Activated naive CD8-positive, alpha-beta T cell treated with anti-CD3 and anti-CD28 coated beads for 36 hours (primary cell): ENCODE data around the gene PFDN5. TPM values are rescaled to one million over a fixed set of nuclear protein-coding genes. Genes with fewer than 3 reads are reported as not detected.

Source experiments
- DNase-seq: peaks from one replicate; pipeline ENCODE4 v3.0.0; 2021
- H3K27ac Mint-ChIP-seq: one replicate; pipeline ENCODE4 v1.8.0; 2022; ENCODE audit warnings: mild to moderate bottlenecking, moderate library complexity, mixed read lengths
- H3K27me3 Mint-ChIP-seq: one replicate; pipeline ENCODE4 v1.8.0; 2022; ENCODE audit warnings: mild to moderate bottlenecking, mixed read lengths
- H3K36me3 Mint-ChIP-seq: one replicate; pipeline ENCODE4 v1.8.0; 2021; ENCODE audit warnings: mild to moderate bottlenecking, mixed read lengths
- H3K4me1 Mint-ChIP-seq: one replicate; pipeline ENCODE4 v1.8.0; 2021; ENCODE audit warnings: mixed read lengths
- H3K4me3 Mint-ChIP-seq: one replicate; pipeline ENCODE4 v1.8.0; 2022; ENCODE audit warnings: mild to moderate bottlenecking, moderate library complexity, mixed read lengths
- H3K9me3 Mint-ChIP-seq: one replicate; pipeline ENCODE4 v1.8.0; 2022; ENCODE audit warnings: mixed read lengths
- total RNA-seq, 2 experiments: library from RNA; stranded (reverse); gene quantifications; one replicate each; pipeline ENCODE4 v1.2.3, GENCODE V29; 2021

Gene PFDN5
- total RNA-seq, 2 experiments from 2014 or later = 309 to 321 TPM

DNA sequence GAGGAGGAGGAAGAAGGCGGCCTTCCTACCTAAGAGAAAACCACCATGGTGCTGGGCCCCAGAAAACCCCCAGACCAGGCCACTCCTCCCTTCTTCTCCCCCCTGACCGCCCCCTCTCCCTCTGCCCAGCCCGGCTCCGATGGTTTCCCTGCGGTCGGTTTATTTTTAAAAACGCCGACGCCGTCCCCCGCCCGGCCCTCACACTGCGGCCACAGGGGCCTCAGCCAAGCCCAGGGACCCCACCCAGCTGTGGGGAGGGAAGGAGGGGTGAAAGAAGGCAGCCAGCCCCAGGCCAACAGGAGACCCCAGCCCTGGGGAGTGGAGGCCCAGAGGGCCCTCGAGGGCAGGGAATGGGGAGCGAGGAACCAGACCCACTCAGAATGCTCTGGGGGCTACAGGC lies 37.4 kb downstream of the PFDN5 start:
- Mint-ChIP-seq H3K27ac (no peak overlapping the region), H3K9me3 (no peaks in the 10 kb centered on the region), H3K27me3 (peaks cover 40% of the 10 kb centered on the region), H3K36me3 (no peaks in the 10 kb centered on the region), H3K4me1 (peaks cover 4% of the 10 kb centered on the region), H3K4me3 (no peak overlapping the region)
- no peak for DNase-seq

DNA sequence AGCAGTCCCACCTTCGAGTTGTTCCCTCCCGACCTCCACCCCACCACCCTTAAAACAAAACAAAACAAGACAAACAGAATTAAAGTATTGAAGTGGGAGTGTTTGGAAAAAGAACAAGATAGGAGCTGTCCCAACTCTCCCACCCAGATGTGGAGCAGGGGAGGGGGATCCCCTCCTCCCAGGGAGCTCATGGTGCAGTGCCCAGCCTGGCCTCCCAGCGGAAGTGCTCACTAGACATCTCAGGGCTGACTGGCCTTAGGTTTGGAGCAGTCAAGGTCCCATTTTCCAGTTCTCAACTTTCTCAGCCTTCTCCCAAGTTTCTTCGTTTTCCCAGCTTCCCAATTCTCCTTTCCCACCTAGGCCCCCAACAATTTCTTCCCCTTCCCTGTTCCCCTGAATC lies 37.9 kb downstream of the PFDN5 start:
- no peaks in the 10 kb centered on the region for H3K9me3 Mint-ChIP-seq
- no peak for DNase-seq
- H3K4me3 Mint-ChIP-seq = no peak overlapping the region
- H3K36me3 Mint-ChIP-seq = no peaks in the 10 kb centered on the region
- peaks cover 46% of the 10 kb centered on the region for H3K27me3 Mint-ChIP-seq
- H3K27ac Mint-ChIP-seq = no peak overlapping the region
- peaks cover 6% of the 10 kb centered on the region for H3K4me1 Mint-ChIP-seq

DNA sequence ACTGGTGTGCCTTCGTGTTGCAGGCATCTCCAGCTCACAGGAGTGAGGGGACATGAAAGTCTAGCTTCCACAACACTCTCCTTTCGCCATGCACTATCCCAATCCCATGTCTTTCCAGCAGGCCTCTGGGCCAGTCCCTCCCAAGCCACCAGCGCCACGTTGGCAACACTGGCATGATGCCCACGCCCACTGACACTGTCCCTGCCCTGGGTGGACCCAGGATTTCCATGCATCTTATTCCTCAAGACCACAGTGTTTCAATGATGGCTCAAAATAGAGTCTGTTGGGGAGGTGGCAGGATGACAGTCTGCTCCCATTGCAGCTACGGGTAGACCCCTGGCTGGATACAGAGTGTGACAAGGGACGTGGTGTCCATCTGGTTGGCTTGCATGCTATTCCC lies 38.5 kb downstream of the PFDN5 start:
- no peak overlapping the region for H3K4me3 Mint-ChIP-seq
- no peak for DNase-seq
- no peak overlapping the region for H3K27ac Mint-ChIP-seq
- H3K36me3 Mint-ChIP-seq = no peaks in the 10 kb centered on the region
- peaks cover 8% of the 10 kb centered on the region for H3K4me1 Mint-ChIP-seq
- peaks cover 49% of the 10 kb centered on the region for H3K27me3 Mint-ChIP-seq
- H3K9me3 Mint-ChIP-seq = no peaks in the 10 kb centered on the region

DNA sequence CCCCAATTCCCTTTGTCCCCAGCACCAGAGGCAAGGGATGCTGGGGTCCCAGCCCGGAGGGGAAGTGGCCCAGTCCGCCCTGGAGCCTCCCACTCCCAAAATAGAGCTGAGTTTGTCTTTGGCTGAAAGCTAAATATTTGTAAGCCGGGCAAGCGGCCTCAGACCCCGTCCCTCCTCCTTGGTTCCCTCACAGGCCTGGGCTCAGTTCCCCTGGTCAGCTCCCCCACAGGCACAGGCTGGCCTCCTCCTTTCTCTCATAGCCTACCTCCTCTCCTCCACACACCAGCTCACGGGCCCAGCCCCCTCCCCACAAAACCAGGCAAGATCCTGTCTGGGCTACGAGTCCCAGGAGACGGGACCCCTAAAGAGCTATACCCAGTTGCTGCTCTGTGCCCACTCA lies 39.5 kb downstream of the PFDN5 start:
- H3K4me1 Mint-ChIP-seq = peaks cover 8% of the 10 kb centered on the region
- H3K4me3 Mint-ChIP-seq = no peak overlapping the region
- H3K27ac Mint-ChIP-seq = no peak overlapping the region
- no peaks in the 10 kb centered on the region for H3K36me3 Mint-ChIP-seq
- no peaks in the 10 kb centered on the region for H3K9me3 Mint-ChIP-seq
- H3K27me3 Mint-ChIP-seq = peaks cover 49% of the 10 kb centered on the region
- DNase-seq = no peak

DNA sequence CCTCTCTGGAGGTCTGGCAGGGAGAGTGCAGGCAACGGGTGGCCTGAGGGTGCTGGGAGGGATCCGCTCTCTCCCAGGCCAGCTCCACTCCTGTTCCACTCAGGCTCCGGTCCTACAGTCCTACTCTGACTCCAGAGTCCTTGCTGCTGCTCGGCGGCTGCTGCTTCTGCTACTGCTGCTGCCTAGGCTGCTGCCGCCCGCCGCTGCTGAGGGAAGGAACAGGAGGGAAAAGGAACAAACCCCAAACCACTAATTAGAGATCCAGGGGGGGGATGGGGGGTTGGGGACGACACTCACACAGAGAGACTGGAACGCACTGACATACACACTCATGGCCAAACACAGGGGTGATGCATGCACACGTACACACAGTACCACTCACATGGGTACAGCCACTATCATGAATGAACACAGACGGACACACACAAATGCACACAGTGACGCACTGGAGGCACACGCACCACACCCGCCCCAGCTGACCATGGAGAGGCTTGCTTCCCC lies 40.9 kb downstream of the PFDN5 start, which contains the start of gene SP7:
Gene SP7, minus strand, starts transcription at position 174 of the 501 bp plus-strand sequence. CDS start 708 bp downstream, outside the sequence.
- Mint-ChIP-seq H3K9me3 (no peaks in the 10 kb centered on the region), H3K4me3 (no peak within 1 kb of the TSS), H3K36me3 (no peaks in the 10 kb centered on the region)

DNA sequence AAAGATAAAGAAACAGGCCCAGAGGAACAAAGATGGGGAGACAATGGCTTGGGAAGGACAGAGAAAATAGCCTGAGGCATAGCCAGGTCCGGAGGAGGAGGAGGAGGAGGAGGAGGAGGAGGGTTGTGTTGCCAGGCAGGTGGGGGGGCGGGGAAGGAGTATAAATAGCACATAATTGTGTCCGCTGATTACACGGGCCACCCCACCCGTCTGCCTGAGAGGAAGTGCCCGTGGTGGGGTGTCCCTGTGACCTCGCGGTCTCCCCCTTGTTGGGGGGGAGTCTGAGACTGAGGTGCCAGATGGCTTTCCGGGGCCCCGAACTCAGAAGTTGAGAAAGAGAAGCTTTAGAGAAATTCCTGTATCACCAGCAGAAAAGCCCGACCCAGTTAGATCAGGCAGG lies 42.7 kb downstream of the PFDN5 start:
- H3K27ac Mint-ChIP-seq = no peak overlapping the region
- peaks cover 49% of the 10 kb centered on the region for H3K27me3 Mint-ChIP-seq
- H3K4me3 Mint-ChIP-seq = no peak overlapping the region

More for the DNA sequence above, 40.9 kb downstream of the PFDN5 start, which contains the start of gene SP7:
- Mint-ChIP-seq H3K27ac (no peak within 1 kb of the TSS), H3K27me3 (peaks cover 49% of the 10 kb centered on the region), H3K4me1 (peaks cover 11% of the 10 kb centered on the region)
- DNase-seq = no peak

DNA sequence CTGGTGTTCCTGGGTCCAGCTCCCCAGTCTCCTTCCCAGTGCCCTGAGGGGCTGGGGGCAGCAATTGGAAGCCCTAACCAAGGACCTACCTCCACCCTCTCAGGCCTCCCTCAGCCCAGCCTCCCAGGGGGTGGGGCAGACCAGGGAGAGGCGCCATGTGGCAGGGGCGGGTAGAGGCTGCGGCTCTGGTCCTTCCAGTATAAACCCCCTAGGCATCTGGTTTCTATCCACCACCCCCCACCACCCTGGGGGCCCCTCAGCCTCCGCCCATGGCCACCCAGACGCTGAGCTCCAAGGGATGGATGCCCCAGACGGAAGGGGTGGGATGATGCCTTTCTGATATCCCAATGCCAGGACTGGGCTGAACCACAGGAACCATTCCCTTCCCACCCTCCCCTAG lies 43.6 kb downstream of the PFDN5 start:
- Mint-ChIP-seq H3K27ac (no peak overlapping the region), H3K4me3 (no peak overlapping the region), H3K36me3 (no peaks in the 10 kb centered on the region), H3K27me3 (peaks cover 43% of the 10 kb centered on the region), H3K4me1 (peaks cover 14% of the 10 kb centered on the region), H3K9me3 (no peaks in the 10 kb centered on the region)
- no peak for DNase-seq

More for the DNA sequence above, 42.7 kb downstream of the PFDN5 start:
- no peak for DNase-seq
- no peaks in the 10 kb centered on the region for H3K9me3 Mint-ChIP-seq
- H3K36me3 Mint-ChIP-seq = no peaks in the 10 kb centered on the region
- peaks cover 11% of the 10 kb centered on the region for H3K4me1 Mint-ChIP-seq

DNA sequence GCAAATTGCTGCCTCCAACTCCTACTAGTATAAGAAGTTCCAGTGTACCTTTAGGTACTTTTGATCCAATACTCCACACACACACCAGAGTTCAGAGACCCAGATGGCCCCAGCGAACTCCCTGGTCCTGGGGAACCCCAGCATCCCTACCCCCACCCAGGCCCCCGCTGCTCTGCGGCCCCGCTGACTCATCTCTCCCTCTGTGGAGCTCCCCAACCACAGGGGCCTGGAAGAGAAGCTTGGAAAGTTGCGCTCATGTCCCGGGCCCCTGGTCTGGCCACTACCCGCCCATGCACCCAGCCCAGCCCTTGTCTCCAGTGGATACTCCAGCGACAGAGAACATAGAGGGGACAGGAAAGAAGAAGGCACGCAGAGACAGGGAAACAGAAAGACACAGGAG lies 45.1 kb downstream of the PFDN5 start:
- no peaks in the 10 kb centered on the region for H3K9me3 Mint-ChIP-seq
- peaks cover 25% of the 10 kb centered on the region for H3K4me1 Mint-ChIP-seq
- peaks cover 32% of the 10 kb centered on the region for H3K27me3 Mint-ChIP-seq
- no peaks in the 10 kb centered on the region for H3K36me3 Mint-ChIP-seq
- DNase-seq = peak; percentile 31
- H3K27ac Mint-ChIP-seq = no peak overlapping the region
- no peak overlapping the region for H3K4me3 Mint-ChIP-seq

DNA sequence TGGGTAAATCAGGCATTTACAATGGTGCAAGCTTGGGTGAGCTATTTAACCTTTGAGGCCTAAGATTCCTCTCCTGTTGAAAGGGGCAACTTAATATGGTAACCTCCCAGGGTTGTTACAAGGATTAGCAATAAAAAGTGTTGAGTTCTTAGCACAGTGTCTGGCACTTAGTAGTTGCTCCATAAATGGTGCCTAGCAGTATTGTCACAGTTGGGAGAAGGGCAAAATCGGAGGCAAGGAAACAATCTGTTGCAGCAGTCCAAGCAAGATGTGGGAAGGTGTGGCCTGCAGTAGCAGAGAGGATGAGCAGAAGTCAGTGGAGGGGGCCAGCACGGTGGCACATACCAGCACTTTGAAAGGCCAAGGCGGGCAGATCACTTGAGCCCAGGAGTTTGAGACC lies 48.1 kb downstream of the PFDN5 start:
- DNase-seq = no peak
- peaks cover 18% of the 10 kb centered on the region for H3K4me1 Mint-ChIP-seq
- no peaks in the 10 kb centered on the region for H3K9me3 Mint-ChIP-seq
- no peaks in the 10 kb centered on the region for H3K36me3 Mint-ChIP-seq
- H3K4me3 Mint-ChIP-seq = no peak overlapping the region
- H3K27me3 Mint-ChIP-seq = peaks cover 1% of the 10 kb centered on the region
- H3K27ac Mint-ChIP-seq = no peak overlapping the region

DNA sequence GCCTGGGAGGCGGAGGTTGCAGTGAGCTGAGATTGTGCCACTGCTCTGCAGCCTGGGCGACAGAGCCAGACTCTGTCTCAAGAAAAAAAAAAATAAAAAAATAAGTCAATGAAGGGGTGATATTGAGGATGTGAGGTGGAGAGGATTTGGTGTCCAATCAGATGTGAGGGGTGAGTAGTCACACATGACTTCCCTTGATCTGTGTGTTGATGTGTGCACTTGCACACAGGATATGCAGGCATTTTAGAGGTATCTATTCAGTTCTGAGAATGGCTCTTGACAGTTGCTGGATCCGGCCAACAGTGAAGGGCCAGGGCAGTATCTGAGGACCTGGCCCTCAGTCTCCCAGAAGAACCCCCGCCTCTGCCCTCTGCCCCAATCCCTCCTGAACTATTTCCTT lies 48.6 kb downstream of the PFDN5 start:
- H3K9me3 Mint-ChIP-seq = no peaks in the 10 kb centered on the region

DNA sequence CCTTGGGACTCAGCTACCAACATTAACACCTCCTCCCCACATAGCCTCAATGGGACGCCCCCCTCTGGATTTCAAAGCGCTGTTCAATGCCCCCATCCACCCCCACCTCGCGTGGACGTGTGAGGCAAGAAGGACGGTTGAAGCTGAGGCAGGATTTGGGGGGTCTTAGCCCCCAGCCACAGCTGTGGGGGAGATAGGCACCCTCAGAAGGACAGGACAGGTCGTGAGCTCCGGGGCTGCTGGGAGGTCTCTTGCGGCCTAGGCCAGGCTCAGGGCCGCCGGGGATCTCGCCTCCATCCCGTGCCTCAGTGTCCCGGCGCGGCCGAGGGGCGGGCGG lies 49.1 kb downstream of the PFDN5 start:
- Mint-ChIP-seq H3K9me3 (no peaks in the 10 kb centered on the region), H3K27ac (no peak overlapping the region), H3K27me3 (no peaks in the 10 kb centered on the region), H3K4me1 (peaks cover 18% of the 10 kb centered on the region), H3K4me3 (peak overlapping the region; percentile 63), H3K36me3 (no peaks in the 10 kb centered on the region)
- no peak for DNase-seq

More for the DNA sequence above, 48.6 kb downstream of the PFDN5 start:
- Mint-ChIP-seq H3K27me3 (no peaks in the 10 kb centered on the region), H3K4me3 (peak overlapping the region; percentile 63), H3K36me3 (no peaks in the 10 kb centered on the region), H3K27ac (no peak overlapping the region), H3K4me1 (peaks cover 18% of the 10 kb centered on the region)
- no peak for DNase-seq

DNA sequence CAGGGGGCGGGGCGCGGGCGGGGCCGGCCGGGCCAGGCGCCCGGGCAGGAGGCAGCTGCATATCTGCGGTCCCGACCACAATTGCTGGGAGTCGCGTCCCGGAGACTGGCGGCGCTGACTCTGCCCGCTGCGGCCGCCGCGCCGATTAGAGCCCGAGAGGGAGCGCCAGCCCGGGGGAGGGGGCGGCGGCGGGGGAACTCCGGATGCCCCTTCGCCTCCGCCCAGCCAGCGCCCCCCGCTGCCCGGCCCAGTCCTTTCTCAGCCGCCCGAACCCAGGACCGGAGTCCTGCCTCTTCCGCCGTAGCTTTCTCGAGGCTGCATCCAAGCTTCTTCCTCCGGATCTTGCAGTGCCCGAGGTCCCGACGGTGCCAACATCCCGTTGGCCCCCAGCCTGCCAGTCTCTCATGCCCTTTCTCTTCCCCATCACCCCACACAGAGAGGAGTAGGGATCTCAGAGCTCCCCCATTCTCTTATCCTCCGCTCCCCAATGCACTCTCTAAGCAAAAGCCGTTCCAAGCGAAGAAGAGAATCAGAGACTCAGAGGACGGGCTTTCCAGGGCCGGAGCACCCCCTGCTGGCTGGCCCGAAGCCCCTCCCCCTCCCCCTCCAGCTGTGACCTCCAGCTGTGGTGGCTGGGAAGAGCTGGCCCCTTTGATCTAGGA lies 49.6 kb downstream of the PFDN5 start:
- Mint-ChIP-seq H3K9me3 (no peaks in the 10 kb centered on the region), H3K4me1 (peaks cover 18% of the 10 kb centered on the region), H3K36me3 (no peaks in the 10 kb centered on the region), H3K4me3 (peak overlapping the region; percentile 88), H3K27ac (peak overlapping the region; percentile 34), H3K27me3 (no peaks in the 10 kb centered on the region)
- DNase-seq = peak; percentile 65

DNA sequence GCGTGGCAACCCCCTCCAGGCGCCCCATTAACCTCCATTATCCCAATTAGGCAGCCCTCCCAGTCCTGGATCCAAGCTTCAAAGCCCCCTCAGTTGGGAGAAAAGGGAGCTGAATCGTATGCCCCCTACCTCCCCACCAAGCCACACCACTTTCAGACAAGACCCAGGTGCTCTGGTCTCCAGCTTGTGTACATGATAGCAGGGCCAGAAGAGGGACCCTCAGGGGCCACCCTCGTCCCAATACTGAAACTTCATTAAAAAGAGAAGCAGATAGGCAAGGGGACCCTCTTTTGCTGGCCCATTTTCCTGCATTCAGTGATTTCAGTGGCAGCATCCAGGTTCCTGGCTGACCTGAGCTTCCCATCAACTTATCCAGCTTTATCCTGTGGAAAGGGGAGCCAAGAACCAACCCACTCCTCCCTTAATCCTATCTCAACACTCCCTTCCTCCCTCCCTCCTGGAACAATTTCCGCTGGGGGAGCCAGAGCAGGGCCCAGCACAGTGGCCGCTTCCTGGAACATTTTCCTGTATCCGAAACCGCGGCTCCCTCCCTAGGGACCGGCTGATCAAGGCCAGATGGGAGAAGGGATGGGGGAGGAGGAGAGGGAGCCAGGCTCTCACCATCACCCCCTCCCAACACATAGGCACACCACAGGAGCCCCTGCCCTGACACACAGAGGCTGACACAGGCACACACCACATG lies 50.3 kb downstream of the PFDN5 start:
- Mint-ChIP-seq H3K36me3 (no peaks in the 10 kb centered on the region), H3K4me1 (peaks cover 16% of the 10 kb centered on the region), H3K27ac (peak overlapping the region; percentile 34), H3K27me3 (no peaks in the 10 kb centered on the region), H3K9me3 (no peaks in the 10 kb centered on the region), H3K4me3 (peak overlapping the region; percentile 88)
- DNase-seq = no peak

DNA sequence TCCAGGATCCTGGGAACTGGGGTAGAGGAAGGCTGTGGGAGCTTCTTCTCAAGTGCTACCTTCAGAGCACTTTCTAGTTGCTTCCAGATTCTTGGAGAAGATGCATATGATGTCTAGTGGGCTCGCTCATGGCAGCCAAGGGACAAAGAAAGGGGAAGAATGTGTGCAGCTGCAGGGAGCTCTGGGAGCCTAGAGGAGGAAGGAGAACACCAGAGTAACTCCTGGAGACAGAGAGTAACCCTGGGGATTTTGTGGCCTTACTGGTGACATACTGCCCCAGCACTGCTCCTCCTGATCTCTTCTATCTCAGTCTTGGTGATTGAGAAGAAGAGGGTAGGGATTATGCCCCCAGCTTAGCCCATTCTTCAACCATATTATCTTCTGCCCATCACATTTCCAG lies 51.1 kb downstream of the PFDN5 start:
- H3K9me3 Mint-ChIP-seq = no peaks in the 10 kb centered on the region

DNA sequence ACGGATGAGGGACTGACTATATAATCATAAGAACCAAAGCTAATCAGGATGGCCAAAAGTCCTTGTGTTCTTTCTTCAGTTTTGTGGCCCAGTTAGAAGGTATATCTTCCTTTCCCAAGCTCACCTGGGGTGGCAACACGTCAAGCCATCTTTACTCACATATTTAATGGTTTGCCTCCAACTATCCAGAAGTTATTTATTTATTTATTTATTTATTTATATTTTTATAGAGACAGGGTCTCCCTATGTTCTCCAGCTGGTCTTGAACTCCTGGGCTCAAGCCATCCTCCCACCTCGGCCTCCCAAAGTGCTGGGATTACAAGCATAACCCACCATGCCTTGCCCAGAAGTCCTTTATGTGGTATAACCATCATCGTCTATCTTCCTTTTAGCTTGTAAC lies 52.6 kb downstream of the PFDN5 start:
- Mint-ChIP-seq H3K36me3 (no peaks in the 10 kb centered on the region), H3K4me3 (no peak overlapping the region), H3K27me3 (no peaks in the 10 kb centered on the region), H3K27ac (no peak overlapping the region), H3K4me1 (peaks cover 20% of the 10 kb centered on the region), H3K9me3 (no peaks in the 10 kb centered on the region)
- no peak for DNase-seq

More for the DNA sequence above, 51.1 kb downstream of the PFDN5 start:
- Mint-ChIP-seq H3K4me3 (no peak overlapping the region), H3K27ac (no peak overlapping the region), H3K4me1 (peaks cover 15% of the 10 kb centered on the region), H3K27me3 (no peaks in the 10 kb centered on the region), H3K36me3 (no peaks in the 10 kb centered on the region)
- DNase-seq = no peak
